NCI-H2107 treated with DMSO at 0.1 percent for 48 hours (cell line): ENCODE measurements around the gene MUC5AC.
"Not testable (repeated sequence)": the region's sequence is repeated elsewhere in the genome, so short reads cannot be mapped to it uniquely, and the experiment has no call there.

Experiments used
- DNase-seq: peaks from one replicate; lab custom pipeline; 2025; ENCODE audit not compliant: unreplicated experiment; lab: John Stamatoyannopoulos, UW

The MUC5AC gene

DNA sequence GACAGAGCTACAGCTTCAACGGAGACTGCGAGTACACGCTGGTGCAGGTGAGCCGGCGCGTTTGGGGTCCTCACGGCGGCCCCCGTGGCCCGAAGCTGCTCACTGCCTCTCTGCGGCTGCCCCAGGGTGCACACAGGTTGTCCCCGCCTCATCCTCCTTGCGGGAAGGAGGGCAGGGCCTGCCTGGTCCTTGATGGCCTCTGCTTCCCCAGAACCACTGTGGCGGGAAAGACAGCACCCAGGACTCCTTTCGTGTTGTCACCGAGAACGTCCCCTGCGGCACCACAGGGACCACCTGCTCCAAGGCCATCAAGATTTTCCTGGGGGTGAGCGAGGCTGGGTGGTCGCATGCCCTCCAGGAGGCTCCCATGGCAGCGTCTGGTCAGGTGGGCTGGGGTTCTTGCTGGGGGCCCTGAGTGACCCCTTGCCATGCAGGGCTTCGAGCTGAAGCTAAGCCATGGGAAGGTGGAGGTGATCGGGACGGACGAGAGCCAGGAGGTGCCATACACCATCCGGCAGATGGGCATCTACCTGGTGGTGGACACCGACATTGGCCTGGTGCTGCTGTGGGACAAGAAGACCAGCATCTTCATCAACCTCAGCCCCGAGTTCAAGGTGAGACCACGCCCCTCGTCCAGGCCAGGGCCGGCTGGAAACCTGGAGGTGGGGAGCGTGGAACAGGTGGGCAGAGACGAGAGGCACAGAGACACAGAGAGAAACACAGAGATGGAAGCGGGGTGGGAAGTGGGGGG lies 19.4 kb downstream of the MUC5AC start:
- DNase-seq: no peak

DNA sequence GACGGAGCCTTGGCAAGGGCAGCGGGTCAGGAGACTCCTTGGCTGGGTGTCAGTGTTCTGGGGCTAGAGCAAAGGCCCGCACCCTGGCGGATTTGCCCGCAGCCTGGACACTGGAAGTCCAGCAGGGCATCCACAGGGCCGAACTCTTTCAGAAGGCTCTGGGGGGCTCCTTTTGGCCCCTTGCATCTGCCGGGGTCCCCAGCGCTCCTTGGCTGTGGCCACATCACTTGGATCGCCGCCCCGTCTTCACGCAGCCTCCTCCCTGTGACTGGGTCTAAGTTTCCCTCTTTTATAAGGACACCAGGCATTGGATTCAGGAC lies 20.0 kb downstream of the MUC5AC start:
- DNase-seq: no peak

DNA sequence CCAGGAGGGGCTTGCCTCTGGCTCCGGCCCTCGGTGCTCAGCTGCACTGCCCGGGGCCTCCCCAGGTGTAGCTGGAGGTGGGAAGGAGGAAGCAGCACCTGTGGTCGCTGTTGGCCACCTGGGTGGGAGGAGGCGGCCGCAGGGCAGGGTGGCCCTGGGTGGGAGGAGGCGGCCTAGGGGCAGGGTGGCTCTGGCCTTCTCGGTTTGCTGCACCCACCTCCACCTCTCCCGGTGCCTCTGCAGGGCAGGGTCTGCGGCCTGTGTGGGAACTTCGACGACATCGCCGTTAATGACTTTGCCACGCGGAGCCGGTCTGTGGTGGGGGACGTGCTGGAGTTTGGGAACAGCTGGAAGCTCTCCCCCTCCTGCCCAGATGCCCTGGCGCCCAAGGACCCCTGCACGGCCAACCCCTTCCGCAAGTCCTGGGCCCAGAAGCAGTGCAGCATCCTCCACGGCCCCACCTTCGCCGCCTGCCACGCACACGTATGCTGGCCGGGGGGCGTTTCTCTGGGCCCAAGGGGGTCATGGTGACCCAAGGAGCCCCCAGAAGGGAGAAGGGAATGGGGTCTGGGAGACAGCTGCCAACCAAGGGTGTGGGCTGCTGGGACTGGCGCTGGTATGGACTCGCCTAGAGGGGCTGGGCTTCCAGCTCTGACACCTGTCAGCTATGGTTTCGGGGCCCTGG lies 20.6 kb downstream of the MUC5AC start:
- DNase-seq: no peak

DNA sequence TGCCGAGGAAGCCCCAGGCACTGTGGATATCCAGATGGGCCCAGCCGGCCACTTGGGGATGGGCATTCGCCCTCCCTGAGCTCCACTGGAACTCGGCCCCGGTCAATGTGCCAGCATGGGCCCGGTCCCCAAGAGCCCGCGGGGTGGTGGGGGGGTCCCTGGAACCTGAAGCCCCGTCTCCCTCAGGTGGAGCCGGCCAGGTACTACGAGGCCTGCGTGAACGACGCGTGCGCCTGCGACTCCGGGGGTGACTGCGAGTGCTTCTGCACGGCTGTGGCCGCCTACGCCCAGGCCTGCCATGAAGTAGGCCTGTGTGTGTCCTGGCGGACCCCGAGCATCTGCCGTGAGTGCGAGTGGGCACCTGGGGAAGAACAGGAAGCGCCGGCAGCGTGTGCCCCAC lies 21.2 kb downstream of the MUC5AC start:
- DNase-seq: no peak

DNA sequence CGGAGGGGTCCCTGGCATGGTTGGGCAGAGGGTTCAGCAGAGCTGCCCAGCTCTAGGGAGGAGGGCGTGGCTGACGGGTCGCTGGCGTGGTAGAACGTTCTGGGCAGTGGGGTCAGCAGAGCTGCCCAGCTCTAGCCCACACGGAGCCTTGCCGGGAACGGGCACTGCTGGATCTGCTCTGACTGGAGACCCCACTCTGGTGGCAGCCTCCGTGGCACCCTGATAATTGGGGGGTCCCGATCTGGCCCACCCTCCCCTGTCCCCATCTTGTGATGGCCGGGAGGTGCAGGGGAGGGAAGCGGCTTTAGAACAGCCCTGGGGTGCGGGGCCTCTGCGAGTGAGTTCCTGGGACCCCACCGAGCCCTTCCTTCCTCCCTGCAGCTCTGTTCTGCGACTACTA lies 21.9 kb downstream of the MUC5AC start:
- DNase-seq: no peak

DNA sequence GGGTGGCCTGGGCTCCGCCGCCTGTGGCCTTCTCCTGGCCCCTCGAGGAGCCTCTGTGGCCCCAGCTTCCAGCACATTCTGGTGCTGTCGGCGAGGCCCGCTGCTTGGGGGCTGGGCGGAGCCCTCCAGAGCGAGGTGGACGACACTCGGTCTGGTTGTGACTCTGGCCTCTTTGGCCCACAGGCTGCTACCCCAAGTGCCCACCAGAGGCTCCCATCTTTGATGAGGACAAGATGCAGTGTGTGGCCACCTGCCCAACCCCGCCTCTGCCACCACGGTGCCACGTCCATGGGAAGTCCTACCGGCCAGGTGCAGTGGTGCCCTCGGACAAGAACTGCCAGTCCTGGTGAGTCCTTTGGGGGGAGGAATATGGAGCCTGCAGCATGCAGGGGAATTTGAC lies 22.4 kb downstream of the MUC5AC start:
- DNase-seq: no peak

DNA sequence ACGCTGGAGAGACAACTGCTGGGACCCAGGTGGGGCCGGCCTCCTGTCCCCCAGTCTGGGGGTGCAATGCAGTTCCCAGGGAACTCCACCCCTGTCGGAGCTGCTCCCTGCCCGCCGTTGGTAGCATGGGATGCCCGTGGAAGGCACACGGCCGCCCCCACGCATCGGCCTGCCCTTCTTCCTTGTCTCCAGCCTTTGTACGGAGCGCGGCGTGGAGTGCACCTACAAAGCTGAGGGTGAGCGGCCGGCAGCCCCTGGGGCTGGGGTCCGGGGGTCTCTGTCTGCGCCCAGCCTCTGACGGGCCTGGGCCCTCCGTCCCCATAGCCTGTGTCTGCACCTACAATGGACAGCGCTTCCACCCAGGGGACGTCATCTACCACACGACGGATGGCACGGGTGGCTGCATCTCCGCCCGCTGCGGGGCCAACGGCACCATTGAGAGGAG lies 23.2 kb downstream of the MUC5AC start:
- DNase-seq: no peak

DNA sequence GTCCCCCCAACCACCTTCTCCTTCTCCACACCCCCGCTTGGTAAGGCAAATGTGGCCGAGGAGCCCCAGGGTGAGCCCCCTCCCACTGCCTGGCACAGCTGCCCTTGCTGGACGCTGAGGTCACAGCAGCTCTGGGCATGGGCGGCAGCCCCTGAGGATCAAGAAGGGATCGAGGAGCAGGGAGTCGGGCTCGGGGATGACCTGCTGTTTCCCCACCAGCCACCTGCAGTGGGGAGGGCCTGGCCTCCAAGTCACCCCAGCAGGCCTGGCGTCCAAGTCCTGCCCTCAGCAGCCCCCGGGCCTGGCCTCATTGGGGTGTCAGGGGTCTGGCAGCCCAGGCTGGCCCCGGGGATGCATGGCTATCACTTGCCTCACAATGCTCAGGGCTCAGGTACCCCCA lies 23.7 kb downstream of the MUC5AC start:
- DNase-seq: no peak

DNA sequence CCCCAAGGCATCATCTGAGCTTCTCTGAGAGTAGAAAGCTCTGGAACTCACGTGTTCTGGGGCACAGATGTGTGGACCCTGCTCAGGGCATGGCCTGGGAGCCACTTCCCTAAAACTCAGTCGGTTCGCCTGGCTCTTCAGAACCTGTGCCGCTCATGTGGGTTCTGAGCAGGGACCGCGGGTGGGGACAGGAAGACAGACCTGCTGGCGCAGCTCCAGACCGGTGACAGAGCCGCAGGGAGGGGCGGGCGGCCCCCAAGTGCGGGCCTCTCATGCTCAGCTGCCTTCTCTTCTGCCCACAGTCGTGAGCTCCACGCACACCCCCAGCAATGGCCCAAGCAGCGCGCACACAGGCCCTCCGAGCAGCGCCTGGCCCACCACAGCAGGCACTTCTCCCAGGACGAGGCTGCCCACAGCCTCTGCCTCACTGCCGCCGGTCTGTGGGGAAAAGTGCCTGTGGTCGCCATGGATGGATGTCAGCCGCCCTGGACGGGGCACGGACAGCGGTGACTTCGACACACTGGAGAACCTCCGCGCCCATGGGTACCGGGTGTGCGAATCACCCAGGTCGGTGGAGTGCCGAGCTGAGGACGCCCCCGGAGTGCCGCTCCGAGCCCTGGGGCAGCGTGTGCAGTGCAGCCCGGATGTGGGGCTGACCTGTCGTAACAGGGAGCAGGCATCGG lies 24.2 kb downstream of the MUC5AC start:
- no peak for DNase-seq

DNA sequence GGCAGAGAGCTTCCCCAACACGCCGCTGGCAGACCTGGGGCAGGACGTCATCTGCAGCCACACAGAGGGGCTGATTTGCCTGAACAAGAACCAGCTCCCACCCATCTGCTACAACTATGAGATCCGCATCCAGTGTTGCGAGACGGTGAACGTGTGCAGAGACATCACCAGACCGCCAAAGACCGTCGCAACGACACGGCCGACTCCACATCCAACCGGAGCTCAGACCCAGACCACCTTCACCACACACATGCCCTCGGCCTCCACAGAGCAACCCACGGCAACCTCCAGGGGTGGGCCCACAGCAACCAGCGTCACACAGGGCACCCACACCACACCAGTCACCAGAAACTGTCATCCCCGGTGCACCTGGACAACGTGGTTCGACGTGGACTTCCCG lies 26.4 kb downstream of the MUC5AC start:
- DNase-seq: not testable (repeated sequence)

DNA sequence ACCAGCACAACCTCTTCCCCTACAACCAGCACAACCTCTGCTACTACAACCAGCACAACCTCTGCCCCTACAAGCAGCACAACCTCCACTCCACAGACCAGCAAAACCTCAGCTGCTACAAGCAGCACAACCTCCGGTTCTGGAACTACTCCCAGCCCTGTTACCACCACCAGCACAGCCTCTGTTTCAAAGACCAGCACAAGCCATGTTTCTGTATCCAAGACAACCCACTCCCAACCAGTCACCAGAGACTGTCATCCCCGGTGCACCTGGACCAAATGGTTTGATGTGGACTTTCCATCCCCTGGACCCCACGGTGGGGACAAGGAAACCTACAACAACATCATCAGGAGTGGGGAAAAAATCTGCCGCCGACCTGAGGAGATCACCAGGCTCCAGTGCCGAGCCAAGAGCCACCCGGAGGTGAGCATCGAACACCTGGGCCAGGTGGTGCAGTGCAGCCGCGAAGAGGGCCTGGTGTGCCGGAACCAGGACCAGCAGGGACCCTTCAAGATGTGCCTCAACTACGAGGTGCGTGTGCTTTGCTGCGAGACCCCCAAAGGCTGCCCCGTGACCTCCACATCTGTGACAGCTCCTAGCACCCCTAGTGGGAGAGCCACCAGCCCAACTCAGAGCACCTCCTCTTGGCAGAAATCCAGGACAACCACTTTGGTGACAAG lies 30.8 kb downstream of the MUC5AC start:
- DNase-seq: not testable (repeated sequence)

DNA sequence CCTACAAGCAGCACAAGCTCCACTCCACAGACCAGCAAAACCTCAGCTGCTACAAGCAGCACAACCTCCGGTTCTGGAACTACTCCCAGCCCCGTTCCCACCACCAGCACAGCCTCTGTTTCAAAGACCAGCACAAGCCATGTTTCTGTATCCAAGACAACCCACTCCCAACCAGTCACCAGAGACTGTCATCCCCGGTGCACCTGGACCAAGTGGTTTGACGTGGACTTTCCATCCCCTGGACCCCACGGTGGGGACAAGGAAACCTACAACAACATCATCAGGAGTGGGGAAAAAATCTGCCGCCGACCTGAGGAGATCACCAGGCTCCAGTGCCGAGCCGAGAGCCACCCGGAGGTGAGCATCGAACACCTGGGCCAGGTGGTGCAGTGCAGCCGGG lies 32.1 kb downstream of the MUC5AC start:
- not testable (repeated sequence) for DNase-seq

DNA sequence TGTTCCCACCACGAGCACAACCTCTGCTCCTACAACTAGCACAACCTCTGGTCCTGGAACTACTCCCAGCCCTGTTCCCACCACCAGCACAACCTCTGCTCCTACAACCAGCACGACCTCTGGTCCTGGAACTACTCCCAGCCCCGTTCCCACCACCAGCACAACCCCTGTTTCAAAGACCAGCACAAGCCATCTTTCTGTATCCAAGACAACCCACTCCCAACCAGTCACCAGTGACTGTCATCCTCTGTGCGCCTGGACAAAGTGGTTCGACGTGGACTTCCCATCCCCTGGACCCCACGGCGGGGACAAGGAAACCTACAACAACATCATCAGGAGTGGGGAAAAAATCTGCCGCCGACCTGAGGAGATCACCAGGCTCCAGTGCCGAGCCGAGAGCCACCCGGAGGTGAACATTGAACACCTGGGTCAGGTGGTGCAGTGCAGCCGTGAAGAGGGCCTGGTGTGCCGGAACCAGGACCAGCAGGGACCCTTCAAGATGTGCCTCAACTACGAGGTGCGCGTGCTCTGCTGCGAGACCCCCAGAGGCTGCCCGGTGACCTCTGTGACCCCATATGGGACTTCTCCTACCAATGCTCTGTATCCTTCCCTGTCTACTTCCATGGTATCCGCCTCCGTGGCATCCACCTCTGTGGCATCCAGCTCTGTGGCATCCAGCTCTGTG lies 34.2 kb downstream of the MUC5AC start:
- DNase-seq: not testable (repeated sequence)

DNA sequence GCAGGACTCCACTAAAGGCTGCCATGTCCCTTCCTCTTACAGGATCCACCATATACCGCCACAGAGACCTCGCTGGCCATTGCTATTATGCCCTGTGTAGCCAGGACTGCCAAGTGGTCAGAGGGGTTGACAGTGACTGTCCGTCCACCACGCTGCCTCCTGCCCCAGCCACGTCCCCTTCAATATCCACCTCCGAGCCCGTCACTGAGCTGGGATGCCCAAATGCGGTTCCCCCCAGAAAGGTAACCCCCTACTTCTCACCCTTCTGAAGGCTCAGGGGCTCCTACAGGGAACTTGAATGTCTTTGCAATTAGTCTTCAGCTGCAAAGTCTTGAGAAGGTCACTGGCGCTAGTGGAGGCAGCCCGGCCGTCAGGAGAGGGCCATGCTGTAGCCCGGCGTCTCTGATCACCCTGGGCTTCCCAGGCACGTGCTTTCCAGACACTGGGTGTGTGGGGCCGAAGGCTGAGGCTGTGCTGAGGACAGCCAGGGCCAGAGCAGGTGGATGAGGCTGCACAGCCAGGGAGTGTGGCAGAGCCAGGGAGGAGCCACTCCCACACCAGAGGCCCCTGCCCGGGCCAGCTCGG lies 35.1 kb downstream of the MUC5AC start:
- no peak for DNase-seq

DNA sequence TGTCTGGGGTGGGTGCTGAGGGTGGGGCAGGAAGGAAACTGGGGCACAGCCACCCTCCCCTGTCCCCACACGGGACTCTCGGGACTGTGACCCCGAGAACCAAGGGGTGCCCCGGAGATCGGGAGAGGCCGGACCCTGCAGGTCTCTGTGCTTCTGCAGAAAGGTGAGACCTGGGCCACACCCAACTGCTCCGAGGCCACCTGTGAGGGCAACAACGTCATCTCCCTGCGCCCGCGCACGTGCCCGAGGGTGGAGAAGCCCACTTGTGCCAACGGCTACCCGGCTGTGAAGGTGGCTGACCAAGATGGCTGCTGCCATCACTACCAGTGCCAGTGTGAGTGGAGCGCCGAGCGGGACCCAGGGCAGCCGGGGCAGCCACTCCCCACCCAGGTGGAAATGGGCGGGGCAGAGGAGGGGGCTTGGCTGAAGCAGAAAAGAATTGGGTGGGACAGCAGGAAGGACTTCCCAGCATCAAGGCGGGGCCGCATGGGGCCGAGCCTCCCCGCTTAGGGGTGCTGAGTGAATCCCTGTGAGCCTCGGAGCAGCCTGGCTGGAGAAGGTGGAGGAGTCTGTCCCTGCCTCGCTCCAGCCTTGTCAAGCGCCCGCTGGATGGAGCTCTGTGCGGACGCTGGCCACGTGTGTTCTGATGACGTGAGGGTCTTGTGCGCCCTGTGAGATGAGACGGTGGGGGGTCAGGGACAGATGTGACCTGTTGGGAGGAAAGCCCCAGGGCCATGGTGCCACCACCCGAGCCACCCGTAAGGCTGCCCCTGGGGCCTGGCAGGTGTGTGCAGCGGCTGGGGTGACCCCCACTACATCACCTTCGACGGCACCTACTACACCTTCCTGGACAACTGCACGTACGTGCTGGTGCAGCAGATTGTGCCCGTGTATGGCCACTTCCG lies 35.8 kb downstream of the MUC5AC start:
- no peak for DNase-seq

DNA sequence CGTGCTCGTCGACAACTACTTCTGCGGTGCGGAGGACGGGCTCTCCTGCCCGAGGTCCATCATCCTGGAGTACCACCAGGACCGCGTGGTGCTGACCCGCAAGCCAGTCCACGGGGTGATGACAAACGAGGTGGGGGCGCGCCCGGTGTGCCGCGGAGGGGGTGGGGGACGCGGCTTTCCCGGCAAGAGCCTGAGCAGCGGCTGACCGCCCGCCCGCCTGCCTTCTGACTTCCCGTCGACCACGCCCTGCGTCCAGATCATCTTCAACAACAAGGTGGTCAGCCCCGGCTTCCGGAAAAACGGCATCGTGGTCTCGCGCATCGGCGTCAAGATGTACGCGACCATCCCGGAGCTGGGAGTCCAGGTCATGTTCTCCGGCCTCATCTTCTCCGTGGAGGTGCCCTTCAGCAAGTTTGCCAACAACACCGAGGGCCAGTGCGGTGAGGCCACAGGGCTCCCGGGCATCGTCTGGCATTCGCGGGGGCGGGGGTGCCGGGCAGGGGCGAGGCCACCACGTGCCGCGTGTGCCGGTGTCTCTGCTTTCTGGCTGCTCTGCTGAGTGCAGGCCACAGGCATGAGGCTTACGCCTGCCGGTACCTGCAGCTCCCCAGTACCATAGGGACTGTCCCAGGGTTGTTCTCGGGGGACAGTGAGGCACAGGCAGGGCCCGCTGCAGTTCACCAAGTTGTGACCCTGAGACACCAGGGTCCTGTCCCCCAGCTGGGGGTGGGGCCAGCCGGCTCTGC lies 36.7 kb downstream of the MUC5AC start:
- DNase-seq: no peak

DNA sequence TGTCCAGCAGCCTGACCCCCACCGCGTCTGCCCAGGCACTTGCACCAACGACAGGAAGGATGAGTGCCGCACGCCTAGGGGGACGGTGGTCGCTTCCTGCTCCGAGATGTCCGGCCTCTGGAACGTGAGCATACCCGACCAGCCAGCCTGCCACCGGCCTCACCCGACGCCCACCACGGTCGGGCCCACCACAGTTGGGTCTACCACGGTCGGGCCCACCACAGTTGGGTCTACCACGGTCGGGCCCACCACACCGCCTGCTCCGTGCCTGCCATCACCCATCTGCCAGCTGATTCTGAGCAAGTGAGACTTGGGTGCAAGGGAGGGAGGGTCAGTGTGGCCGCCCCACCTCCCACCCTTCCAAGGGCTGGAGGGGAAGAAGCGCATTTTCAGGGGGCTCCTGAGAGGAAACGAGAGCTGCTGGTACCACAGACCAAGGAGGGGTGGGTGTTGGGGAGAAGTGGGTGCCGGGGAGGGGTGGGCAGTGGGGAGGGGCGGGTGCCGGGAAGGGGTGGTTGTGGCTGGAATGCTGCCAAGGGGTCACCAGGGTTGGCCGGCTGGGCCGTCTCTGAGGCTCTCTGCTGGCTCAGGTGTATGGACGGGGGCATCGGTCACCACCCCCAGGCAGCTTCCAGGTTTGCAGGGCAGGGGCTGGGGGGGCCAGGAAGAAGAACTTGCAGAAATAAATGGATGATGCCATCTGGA lies 37.4 kb downstream of the MUC5AC start:
- DNase-seq: no peak
